OCI-M2 (cell line): ENCODE measurements around the gene XIAP.
"Not testable (repeated sequence)": the region's sequence is repeated elsewhere in the genome, so short reads cannot be mapped to it uniquely, and the experiment has no call there.

Experiments
- DNase-seq: peaks from one replicate; lab custom pipeline; 2025; ENCODE audit not compliant: unreplicated experiment; lab: John Stamatoyannopoulos, UW

The XIAP gene

GRCh38 chrX:123873956-123874355 lies 14.1 kb downstream of the XIAP start:
- no peak for DNase-seq

GRCh38 chrX:123876177-123876576 lies 16.3 kb downstream of the XIAP start:
- DNase-seq: no peak

- DNase-seq: no peak
These were observed 17.0 kb downstream of the XIAP start for GRCh38 chrX:123876844-123877243.

- DNase-seq: no peak
These were observed 18.4 kb downstream of the XIAP start for GRCh38 chrX:123878252-123878721.

GRCh38 chrX:123881330-123881729 lies 21.5 kb downstream of the XIAP start:
- DNase-seq: no peak

GRCh38 chrX:123882391-123882790 lies 22.5 kb downstream of the XIAP start:
- no peak for DNase-seq

GRCh38 chrX:123884809-123885408 lies 25.1 kb downstream of the XIAP start:
- no peak for DNase-seq

GRCh38 chrX:123899701-123900100 lies 39.8 kb downstream of the XIAP start:
- DNase-seq: no peak

GRCh38 chrX:123903261-123903660 lies 43.4 kb downstream of the XIAP start:
- DNase-seq: not testable (repeated sequence)

- DNase-seq: no peak
These were observed 45.5 kb downstream of the XIAP start for GRCh38 chrX:123905332-123905731.

- DNase-seq: no peak
These were observed 46.9 kb downstream of the XIAP start for GRCh38 chrX:123906557-123907316.

- DNase-seq: no peak
These were observed 49.7 kb downstream of the XIAP start for GRCh38 chrX:123909523-123909922.

GRCh38 chrX:123917069-123917468 lies 57.2 kb downstream of the XIAP start:
- DNase-seq: no peak

GRCh38 chrX:123918106-123918721 lies 58.4 kb downstream of the XIAP start:
- DNase-seq: no peak

- no peak for DNase-seq
These were observed 60.4 kb downstream of the XIAP start for GRCh38 chrX:123920105-123920785.

GRCh38 chrX:123923211-123923610 lies 63.4 kb downstream of the XIAP start:
- DNase-seq: no peak

- no peak for DNase-seq
These were observed 64.3 kb downstream of the XIAP start for GRCh38 chrX:123924186-123924585.

GRCh38 chrX:123927845-123928244 lies 68.0 kb downstream of the XIAP start:
- DNase-seq: no peak

GRCh38 chrX:123932055-123932454 lies 72.2 kb downstream of the XIAP start:
- DNase-seq: not testable (repeated sequence)

- DNase-seq: no peak
These were observed 83.2 kb downstream of the XIAP start for GRCh38 chrX:123943074-123943473.

GRCh38 chrX:123943488-123943887 lies 83.6 kb downstream of the XIAP start:
- DNase-seq: no peak

GRCh38 chrX:123949846-123950245 lies 90.0 kb downstream of the XIAP start:
- DNase-seq: no peak
